WTC11 (cell line): ENCODE results near the gene KLHL35. TPM values are rescaled to one million over a fixed set of nuclear protein-coding genes. Genes with fewer than 3 reads are reported as not detected.

Experiments
- ATAC-seq: fragments of 200-7000 bp; cut with Tn5 transposase; 2 replicates; pipeline ENCODE4 v1.10.0; 2021; ENCODE audit warnings: mild to moderate bottlenecking, moderate library complexity
- CTCF ChIA-PET: fragments of 300-600 bp; sonication (Branson Sonifier 250); formaldehyde crosslinking; loops from one replicate; lab custom pipeline; 2021; ENCODE audit warnings: antibody characterized with exemption; lab: Charles Lee
- POLR2A ChIA-PET: fragments of 350-600 bp; sonication (Branson Sonifier 250); formaldehyde crosslinking; loops from one replicate; lab custom pipeline; 2021; ENCODE audit warnings: antibody characterized with exemption; lab: Charles Lee
- DNase-seq: peaks from one replicate; pipeline ENCODE4 v3.0.0; 2021; ENCODE audit warnings: low spot score
- H3K27ac Mint-ChIP-seq: 2 replicates; pipeline ENCODE4 v1.8.0; 2021; ENCODE audit warnings: mixed read lengths
- H3K27me3 Mint-ChIP-seq: 2 replicates; pipeline ENCODE4 v1.8.0; 2021; ENCODE audit warnings: low read depth, mild to moderate bottlenecking, moderate library complexity, mixed read lengths
- H3K36me3 Mint-ChIP-seq: 2 replicates; pipeline ENCODE4 v1.8.0; 2021; ENCODE audit warnings: mixed read lengths
- H3K4me1 Mint-ChIP-seq: 2 replicates; pipeline ENCODE4 v1.8.0; 2022; ENCODE audit warnings: mixed read lengths
- H3K4me3 Mint-ChIP-seq: 2 replicates; pipeline ENCODE4 v1.8.0; 2021; ENCODE audit warnings: mild to moderate bottlenecking, moderate library complexity, mixed read lengths
- H3K9me3 Mint-ChIP-seq: 2 replicates; pipeline ENCODE4 v1.8.0; 2021; ENCODE audit warnings: mixed read lengths
- JAZF1 ChIP-seq: fragments of 250-450 bp; sonication (Bioruptor Pico); IDR thresholded peaks from 2 replicates; pipeline ENCODE4 v1.9.0; 2021; ENCODE audit warnings: moderate library complexity, mild to moderate bottlenecking, inconsistent platforms
- KAT7 ChIP-seq: sonication (generic); formaldehyde crosslinking; IDR thresholded peaks from 2 replicates; pipeline ENCODE4 v1.8.1; 2023; ENCODE audit warnings: missing genetic modification reagents, mild to moderate bottlenecking, borderline replicate concordance
- MXD4 ChIP-seq: fragments of 250-450 bp; sonication (Bioruptor Pico); IDR thresholded peaks from 2 replicates; pipeline ENCODE4 v1.8.0; 2021; ENCODE audit warnings: mild to moderate bottlenecking, moderate library complexity, borderline replicate concordance
- NFE2L1 ChIP-seq: sonication (generic); formaldehyde crosslinking; IDR thresholded peaks from 2 replicates; pipeline ENCODE4 v1.8.1; 2023; ENCODE audit warnings: missing genetic modification reagents
- SOX15 ChIP-seq: fragments of 250-450 bp; sonication (Bioruptor Pico); IDR thresholded peaks from 2 replicates; pipeline ENCODE4 v1.9.0; 2021; ENCODE audit warnings: mild to moderate bottlenecking
- TCF7 ChIP-seq: sonication (generic); formaldehyde crosslinking; IDR thresholded peaks from 2 replicates; pipeline ENCODE4 v1.8.0; 2022; ENCODE audit warnings: mild to moderate bottlenecking, low read depth, missing genetic modification reagents, moderate library complexity
- ZNF232 ChIP-seq: sonication (generic); formaldehyde crosslinking; IDR thresholded peaks from 2 replicates; pipeline ENCODE4 v1.8.0; 2022; ENCODE audit warnings: mild to moderate bottlenecking, missing genetic modification reagents
- ZNF263 ChIP-seq: sonication (generic); formaldehyde crosslinking; IDR thresholded peaks from 2 replicates; pipeline ENCODE4 v1.8.1; 2022; ENCODE audit warnings: low read depth, mild to moderate bottlenecking, moderate library complexity, missing genetic modification reagents
- total RNA-seq: library from RNA; stranded (reverse); gene quantifications from 3 replicates; pipeline ENCODE4 v1.2.3, GENCODE V29; 2021
- TF ChIP-seq, protein P1 (sequence below): sonication (generic); formaldehyde crosslinking; IDR thresholded peaks from 2 replicates; pipeline ENCODE4 v1.8.1; 2023; ENCODE audit warnings: mild to moderate bottlenecking, moderate library complexity, missing genetic modification reagents
- TF ChIP-seq, protein P2 (sequence below): sonication (generic); formaldehyde crosslinking; IDR thresholded peaks from 2 replicates; pipeline ENCODE4 v1.8.1; 2022; ENCODE audit warnings: missing genetic modification reagents, borderline replicate concordance
- TF ChIP-seq, protein P3 (sequence below): sonication (generic); formaldehyde crosslinking; IDR thresholded peaks from 2 replicates; pipeline ENCODE4 v1.8.1; 2023; ENCODE audit warnings: mild to moderate bottlenecking, missing genetic modification reagents, moderate library complexity
- TF ChIP-seq, protein P4 (sequence below): sonication (generic); formaldehyde crosslinking; IDR thresholded peaks from 2 replicates; pipeline ENCODE4 v1.8.1; 2022; ENCODE audit warnings: mild to moderate bottlenecking, missing genetic modification reagents, moderate library complexity, borderline replicate concordance
- TF ChIP-seq, protein P5 (sequence below): sonication (generic); formaldehyde crosslinking; conservative IDR thresholded peaks from 2 replicates; pipeline ENCODE4 v1.8.1; 2023; ENCODE audit warnings: mild to moderate bottlenecking, low read depth, missing genetic modification reagents, moderate library complexity
- TF ChIP-seq, protein P6 (sequence below): fragments of 250-450 bp; sonication (Bioruptor Pico); IDR thresholded peaks from 2 replicates; pipeline ENCODE4 v1.9.0; 2021; ENCODE audit warnings: mild to moderate bottlenecking
- TF ChIP-seq, protein P7 (sequence below): fragments of 250-450 bp; sonication (Bioruptor Pico); IDR thresholded peaks from 2 replicates; pipeline ENCODE4 v2.1.2; 2022; ENCODE audit warnings: mild to moderate bottlenecking, moderate library complexity
- TF ChIP-seq, protein P8 (sequence below): sonication (generic); formaldehyde crosslinking; IDR thresholded peaks from 2 replicates; pipeline ENCODE4 v1.8.0; 2022; ENCODE audit warnings: mild to moderate bottlenecking, missing genetic modification reagents
- TF ChIP-seq, protein P9 (sequence below): fragments of 200-600 bp; IDR thresholded peaks from 2 replicates; pipeline ENCODE4 v1.8.0; 2022; ENCODE audit warnings: antibody characterized with exemption

KLHL35 gene
- total RNA-seq, 1 experiment from 2014 or later: 0.22 TPM

DNA sequence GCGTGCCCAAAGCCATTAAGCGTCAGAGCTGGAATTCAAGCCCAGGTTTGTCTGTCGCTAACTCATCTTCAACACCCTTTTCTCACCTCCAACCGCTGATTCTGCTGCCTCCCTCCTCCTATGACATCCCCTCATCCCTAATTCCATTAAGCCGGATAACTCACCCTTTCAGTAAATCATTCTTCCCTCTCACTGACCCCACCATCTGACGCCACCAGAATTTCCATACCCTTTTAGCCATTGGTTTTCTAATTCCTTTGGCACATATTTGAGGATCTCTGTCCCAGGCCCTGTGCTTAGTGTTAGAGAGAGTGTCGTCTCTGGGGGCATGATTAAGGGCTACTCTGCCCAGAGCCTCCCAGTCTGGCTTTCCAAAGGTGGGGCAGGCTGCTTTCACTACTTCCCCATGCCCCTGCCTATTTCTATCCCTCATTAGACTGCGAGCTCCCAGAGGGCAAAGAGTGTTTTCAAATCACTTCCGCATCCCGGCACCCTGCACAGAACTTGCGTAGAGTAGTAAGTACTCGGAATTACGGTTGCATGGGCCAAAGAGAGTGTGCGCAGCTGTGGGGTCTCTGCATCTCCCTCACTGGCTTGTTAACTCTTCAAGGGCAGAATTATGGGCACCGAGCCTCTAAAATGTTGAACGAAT is 3.9 kb downstream of the KLHL35 start (continued):
- TF ChIP-seq, protein P1, sequence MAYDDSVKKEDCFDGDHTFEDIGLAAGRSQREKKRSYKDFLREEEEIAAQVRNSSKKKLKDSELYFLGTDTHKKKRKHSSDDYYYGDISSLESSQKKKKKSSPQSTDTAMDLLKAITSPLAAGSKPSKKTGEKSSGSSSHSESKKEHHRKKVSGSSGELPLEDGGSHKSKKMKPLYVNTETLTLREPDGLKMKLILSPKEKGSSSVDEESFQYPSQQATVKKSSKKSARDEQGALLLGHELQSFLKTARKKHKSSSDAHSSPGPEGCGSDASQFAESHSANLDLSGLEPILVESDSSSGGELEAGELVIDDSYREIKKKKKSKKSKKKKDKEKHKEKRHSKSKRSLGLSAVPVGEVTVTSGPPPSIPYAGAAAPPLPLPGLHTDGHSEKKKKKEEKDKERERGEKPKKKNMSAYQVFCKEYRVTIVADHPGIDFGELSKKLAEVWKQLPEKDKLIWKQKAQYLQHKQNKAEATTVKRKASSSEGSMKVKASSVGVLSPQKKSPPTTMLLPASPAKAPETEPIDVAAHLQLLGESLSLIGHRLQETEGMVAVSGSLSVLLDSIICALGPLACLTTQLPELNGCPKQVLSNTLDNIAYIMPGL (CRISPR knock-in tag): no peak
- TF ChIP-seq, protein P2, sequence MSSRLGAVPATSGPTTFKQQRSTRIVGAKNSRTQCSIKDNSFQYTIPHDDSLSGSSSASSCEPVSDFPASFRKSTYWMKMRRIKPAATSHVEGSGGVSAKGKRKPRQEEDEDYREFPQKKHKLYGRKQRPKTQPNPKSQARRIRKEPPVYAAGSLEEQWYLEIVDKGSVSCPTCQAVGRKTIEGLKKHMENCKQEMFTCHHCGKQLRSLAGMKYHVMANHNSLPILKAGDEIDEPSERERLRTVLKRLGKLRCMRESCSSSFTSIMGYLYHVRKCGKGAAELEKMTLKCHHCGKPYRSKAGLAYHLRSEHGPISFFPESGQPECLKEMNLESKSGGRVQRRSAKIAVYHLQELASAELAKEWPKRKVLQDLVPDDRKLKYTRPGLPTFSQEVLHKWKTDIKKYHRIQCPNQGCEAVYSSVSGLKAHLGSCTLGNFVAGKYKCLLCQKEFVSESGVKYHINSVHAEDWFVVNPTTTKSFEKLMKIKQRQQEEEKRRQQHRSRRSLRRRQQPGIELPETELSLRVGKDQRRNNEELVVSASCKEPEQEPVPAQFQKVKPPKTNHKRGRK (CRISPR knock-in tag): no peak
- TF ChIP-seq, protein P3, sequence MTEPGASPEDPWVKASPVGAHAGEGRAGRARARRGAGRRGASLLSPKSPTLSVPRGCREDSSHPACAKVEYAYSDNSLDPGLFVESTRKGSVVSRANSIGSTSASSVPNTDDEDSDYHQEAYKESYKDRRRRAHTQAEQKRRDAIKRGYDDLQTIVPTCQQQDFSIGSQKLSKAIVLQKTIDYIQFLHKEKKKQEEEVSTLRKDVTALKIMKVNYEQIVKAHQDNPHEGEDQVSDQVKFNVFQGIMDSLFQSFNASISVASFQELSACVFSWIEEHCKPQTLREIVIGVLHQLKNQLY (CRISPR knock-in tag): no peak
- TF ChIP-seq SOX15 (CRISPR knock-in tag) (no peak), TCF7 (no peak), JAZF1 (no peak)
- TF ChIP-seq, protein P4, sequence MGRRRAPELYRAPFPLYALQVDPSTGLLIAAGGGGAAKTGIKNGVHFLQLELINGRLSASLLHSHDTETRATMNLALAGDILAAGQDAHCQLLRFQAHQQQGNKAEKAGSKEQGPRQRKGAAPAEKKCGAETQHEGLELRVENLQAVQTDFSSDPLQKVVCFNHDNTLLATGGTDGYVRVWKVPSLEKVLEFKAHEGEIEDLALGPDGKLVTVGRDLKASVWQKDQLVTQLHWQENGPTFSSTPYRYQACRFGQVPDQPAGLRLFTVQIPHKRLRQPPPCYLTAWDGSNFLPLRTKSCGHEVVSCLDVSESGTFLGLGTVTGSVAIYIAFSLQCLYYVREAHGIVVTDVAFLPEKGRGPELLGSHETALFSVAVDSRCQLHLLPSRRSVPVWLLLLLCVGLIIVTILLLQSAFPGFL (CRISPR knock-in tag): no peak

DNA sequence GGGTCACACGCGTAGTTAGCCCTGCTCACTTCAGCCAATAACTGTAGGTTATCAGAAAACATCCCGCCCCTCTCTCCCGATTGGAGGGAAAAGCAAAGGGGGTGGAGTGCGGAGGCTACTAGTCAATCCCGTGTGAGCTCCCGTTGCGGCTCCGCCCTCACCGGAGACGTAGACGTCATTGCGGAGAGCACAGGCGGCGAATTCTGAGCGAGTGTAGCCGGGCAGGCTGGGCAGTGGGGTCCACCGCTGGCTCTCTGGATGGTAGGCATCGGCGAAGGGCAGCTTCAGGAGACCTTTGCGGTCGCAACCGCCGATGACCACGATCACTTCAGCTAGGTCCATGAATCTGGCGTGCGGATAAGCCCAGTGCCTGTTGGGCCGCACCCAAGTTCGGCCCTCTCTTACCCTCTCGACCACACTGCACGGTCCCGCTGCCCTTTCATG is 4.7 kb downstream of the KLHL35 start:
- CTCF ChIA-PET: interaction anchor here (0.6 to 1.3 kb wide), 6 partner anchors 23 to 1633 kb away, joined by 3 to 9 read pairs (median 3); partner anchors contain the start of gene GDPD5
- H3K27ac Mint-ChIP-seq: no peak overlapping the region
- H3K9me3 Mint-ChIP-seq: peaks cover 9% of the 10 kb centered on the region
- POLR2A ChIA-PET: interaction anchor here (0.6 kb wide), 1 partner anchor 61 kb away, joined by 3 read pairs; no protein-coding TSS in a partner anchor
- H3K4me1 Mint-ChIP-seq: peaks cover 41% of the 10 kb centered on the region
- DNase-seq (peak; percentile 85), ATAC-seq (peak; percentile 47)
- H3K27me3 Mint-ChIP-seq: peaks cover 71% of the 10 kb centered on the region
- H3K36me3 Mint-ChIP-seq: peaks cover 9% of the 10 kb centered on the region
- H3K4me3 Mint-ChIP-seq: peak overlapping the region; percentile 29; the same call in 1 of the 2 replicates
- TF ChIP-seq, protein P5, sequence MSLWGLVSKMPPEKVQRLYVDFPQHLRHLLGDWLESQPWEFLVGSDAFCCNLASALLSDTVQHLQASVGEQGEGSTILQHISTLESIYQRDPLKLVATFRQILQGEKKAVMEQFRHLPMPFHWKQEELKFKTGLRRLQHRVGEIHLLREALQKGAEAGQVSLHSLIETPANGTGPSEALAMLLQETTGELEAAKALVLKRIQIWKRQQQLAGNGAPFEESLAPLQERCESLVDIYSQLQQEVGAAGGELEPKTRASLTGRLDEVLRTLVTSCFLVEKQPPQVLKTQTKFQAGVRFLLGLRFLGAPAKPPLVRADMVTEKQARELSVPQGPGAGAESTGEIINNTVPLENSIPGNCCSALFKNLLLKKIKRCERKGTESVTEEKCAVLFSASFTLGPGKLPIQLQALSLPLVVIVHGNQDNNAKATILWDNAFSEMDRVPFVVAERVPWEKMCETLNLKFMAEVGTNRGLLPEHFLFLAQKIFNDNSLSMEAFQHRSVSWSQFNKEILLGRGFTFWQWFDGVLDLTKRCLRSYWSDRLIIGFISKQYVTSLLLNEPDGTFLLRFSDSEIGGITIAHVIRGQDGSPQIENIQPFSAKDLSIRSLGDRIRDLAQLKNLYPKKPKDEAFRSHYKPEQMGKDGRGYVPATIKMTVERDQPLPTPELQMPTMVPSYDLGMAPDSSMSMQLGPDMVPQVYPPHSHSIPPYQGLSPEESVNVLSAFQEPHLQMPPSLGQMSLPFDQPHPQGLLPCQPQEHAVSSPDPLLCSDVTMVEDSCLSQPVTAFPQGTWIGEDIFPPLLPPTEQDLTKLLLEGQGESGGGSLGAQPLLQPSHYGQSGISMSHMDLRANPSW (CRISPR knock-in tag): no peak
- TF ChIP-seq, protein P6, sequence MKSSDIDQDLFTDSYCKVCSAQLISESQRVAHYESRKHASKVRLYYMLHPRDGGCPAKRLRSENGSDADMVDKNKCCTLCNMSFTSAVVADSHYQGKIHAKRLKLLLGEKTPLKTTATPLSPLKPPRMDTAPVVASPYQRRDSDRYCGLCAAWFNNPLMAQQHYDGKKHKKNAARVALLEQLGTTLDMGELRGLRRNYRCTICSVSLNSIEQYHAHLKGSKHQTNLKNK (CRISPR knock-in tag): no peak
- no peak for TF ChIP-seq MXD4 (CRISPR knock-in tag)
- TF ChIP-seq, protein P7, sequence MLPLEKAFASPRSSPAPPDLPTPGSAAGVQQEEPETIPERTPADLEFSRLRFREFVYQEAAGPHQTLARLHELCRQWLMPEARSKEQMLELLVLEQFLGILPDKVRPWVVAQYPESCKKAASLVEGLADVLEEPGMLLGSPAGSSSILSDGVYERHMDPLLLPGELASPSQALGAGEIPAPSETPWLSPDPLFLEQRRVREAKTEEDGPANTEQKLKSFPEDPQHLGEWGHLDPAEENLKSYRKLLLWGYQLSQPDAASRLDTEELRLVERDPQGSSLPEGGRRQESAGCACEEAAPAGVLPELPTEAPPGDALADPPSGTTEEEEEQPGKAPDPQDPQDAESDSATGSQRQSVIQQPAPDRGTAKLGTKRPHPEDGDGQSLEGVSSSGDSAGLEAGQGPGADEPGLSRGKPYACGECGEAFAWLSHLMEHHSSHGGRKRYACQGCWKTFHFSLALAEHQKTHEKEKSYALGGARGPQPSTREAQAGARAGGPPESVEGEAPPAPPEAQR (CRISPR knock-in tag): no peak
- TF ChIP-seq ZNF263 (CRISPR knock-in tag): no peak
- no peak for TF ChIP-seq ZNF232 (CRISPR knock-in tag)
- TF ChIP-seq, protein P8, sequence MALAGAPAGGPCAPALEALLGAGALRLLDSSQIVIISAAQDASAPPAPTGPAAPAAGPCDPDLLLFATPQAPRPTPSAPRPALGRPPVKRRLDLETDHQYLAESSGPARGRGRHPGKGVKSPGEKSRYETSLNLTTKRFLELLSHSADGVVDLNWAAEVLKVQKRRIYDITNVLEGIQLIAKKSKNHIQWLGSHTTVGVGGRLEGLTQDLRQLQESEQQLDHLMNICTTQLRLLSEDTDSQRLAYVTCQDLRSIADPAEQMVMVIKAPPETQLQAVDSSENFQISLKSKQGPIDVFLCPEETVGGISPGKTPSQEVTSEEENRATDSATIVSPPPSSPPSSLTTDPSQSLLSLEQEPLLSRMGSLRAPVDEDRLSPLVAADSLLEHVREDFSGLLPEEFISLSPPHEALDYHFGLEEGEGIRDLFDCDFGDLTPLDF: no peak
- TF ChIP-seq NFE2L1: no peak
- TF ChIP-seq, protein P9, sequence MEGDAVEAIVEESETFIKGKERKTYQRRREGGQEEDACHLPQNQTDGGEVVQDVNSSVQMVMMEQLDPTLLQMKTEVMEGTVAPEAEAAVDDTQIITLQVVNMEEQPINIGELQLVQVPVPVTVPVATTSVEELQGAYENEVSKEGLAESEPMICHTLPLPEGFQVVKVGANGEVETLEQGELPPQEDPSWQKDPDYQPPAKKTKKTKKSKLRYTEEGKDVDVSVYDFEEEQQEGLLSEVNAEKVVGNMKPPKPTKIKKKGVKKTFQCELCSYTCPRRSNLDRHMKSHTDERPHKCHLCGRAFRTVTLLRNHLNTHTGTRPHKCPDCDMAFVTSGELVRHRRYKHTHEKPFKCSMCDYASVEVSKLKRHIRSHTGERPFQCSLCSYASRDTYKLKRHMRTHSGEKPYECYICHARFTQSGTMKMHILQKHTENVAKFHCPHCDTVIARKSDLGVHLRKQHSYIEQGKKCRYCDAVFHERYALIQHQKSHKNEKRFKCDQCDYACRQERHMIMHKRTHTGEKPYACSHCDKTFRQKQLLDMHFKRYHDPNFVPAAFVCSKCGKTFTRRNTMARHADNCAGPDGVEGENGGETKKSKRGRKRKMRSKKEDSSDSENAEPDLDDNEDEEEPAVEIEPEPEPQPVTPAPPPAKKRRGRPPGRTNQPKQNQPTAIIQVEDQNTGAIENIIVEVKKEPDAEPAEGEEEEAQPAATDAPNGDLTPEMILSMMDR: no peak
- TF ChIP-seq KAT7 (CRISPR knock-in tag): no peak
